Activated CD4-positive, alpha-beta T cell treated with anti-CD3 and anti-CD28 coated beads for 1 hour (primary cell): ENCODE data around the gene PACSIN1.
"Not testable (repeated sequence)": the region's sequence is repeated elsewhere in the genome, so short reads cannot be mapped to it uniquely, and the experiment has no call there.

Source experiments
- DNase-seq: peaks from one replicate; pipeline ENCODE4 v3.0.0-alpha.2; 2020

PACSIN1 gene

DNA sequence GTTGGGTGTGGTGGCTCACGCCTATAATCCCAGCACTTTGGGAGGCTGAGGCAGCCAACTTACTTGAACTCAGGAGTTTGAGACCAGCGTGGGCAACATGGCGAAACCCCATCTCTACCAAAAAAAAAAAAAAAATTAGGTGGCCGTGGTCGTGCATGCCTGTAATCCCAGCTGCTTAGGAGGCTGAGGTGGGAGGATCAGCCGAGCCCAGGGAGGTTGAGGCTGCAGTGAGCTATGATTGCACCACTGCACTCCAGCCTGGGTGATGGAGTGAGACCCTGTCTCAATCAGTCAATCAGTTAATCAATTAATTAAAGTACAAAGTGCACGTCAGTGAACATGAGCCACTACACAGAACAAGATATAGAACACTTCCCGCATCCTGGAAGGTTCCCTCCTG, 21.0 kb downstream of the PACSIN1 start:
- not testable (repeated sequence) for DNase-seq

DNA sequence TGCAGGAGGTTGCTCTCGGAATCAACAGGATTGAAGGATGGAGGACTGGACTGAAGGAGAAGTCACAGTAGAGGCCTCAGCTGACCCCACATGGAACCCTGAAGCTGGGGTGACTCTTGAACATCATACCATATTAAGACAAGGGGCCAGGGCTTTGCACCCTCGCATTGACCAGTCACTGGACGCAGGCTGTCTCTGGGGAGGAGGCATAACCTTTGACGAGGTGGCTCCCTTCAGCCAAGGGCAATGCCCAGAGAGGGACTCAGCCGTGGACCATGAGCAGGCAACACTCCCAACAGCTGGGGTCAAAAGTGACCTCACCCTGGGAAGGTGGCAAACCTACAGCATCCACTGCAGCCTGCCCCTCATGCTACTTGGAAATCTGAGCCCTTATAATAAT, 21.7 kb downstream of the PACSIN1 start:
- no peak for DNase-seq

DNA sequence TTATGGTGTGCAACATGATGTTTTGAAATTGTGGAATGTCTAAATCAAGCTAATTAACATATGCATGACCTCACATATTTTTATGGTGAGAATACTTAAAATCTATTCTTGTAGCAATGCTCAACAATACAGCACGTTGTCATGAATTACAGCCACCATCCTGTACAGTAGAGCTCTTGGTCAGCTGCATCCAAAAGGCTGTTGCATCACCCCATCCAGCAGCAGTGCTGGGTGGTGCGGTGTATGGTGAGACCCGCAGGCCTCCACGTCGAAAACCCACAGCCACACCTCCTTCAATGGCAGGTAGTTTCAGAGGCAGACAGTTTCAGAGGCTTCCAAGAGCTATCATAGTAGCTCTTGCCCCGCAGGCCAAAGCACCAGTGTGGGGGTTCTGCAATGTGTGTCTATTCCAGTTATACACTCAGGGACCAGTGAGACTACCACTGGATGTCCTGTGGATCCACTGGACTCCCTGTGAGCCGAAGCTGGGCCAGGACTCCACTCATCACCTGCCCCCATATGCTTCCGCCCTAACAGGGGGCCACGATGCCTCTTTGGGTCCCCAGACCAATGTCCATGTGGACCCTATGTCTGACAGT, 23.4 kb downstream of the PACSIN1 start:
- no peak for DNase-seq

DNA sequence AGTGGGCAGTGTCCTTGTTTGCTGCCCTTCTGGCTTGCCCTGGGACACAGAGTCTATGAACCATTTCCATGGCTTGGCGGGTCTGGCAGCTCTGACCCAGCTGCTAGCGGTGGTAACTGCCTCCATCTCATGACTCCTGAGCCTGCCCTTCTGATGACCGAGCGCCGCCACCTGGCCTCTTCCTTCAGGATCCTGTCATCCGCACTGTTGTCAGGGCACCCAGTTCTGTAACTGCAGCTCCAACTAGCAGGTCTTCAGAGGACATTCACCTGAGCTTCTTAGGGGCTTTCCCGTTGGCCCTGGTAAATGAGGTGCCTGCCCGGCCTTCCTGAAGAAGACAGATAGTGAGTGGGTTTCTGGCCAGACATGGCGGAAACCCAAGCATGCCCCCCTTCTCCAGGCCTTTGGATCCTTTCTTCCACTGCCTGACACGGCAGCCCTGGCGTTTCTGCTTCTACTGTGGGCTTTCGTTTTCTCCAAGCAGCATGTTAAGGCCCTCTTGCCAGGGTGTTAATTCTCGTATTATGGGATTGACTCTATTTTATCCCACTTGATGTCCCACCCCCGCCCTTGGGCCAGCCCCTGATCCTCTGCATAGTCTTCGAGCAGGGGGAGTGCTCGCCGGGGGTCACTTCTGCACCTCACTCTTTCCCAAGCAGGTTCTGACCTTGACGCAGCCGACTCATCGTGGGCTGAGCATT, 24.7 kb downstream of the PACSIN1 start:
- no peak for DNase-seq

DNA sequence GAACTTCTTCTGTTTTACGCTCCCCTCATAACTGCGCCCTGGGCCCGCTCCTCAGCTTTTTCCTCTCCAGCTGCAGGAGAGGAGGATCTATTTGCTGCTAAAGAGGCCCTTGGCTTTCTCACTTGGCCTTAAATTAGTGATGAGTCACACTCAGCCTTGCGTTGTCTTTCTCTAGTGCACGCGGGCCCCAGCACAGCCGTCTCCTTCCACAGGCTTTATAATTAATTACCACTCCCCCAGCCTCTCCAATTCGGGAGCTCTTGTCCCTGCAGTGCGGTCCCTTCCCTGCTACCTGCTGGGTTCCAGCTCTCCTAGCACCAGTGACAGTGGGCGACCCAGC, 25.2 kb downstream of the PACSIN1 start:
- DNase-seq: no peak

DNA sequence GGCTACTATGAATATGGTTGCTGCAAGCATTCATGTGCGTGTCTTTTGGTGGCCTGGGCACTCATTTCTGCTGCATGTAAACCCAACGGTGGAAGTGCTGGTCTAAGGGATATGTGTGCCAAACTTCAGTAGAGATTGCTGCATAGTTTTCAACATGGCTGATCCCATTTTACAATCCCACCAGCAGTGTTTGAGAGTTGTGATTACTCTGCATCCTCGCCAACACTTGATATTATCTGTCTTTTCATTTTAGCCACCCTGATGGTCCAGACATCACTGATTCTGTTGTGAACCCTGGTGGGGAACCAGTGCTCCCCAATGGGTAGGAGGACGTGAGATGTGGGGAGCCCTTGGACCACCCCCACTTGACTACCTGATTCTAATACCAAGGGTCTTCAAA, 27.5 kb downstream of the PACSIN1 start:
- no peak for DNase-seq

DNA sequence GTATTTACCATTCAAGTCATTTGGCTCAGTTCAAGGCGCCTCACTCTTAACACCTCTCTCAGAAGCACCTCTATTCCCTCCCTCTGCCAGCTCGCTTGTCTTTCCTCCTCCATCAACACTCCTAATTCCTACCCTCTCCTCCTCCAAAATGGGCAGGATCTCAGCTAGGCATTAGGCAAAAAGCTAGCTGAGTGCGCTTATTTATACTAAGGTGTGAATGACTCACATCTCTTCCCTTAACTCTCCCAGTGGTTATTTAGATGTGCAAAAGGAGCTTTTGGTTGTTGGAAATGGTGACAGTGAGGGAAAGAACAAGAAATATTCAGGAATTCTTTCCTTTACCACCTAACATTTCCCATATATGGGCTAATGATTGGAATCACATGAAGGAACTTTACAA, 29.1 kb downstream of the PACSIN1 start:
- no peak for DNase-seq

DNA sequence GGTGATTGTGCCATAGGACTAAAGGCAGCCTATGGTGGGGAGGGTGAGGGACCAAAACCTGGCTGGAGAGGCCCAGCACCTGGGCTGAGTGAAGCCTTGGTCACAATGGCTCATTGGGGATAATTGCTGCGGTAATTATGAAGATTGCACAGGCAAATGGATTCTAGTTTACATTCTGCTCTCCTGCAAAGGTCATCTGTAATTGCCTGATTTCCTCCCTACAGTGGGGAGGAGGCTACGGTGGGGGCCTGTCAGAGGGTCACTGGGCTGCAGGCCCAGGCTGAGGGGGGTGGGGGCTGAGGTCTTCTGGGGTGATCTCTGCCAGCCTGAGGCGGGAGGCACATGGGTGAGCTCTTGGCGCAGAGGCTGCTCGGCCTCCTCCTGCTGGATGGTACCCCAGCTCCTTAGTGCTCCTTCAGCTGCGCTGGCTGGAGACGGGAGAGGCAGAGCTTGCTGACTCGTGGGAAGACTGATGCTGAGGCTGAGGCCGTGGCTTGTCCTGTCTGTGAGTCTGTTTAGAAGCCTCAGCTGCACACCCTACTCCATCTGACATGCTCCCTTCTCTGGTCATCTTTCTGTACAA, 30.3 kb downstream of the PACSIN1 start:
- no peak for DNase-seq

DNA sequence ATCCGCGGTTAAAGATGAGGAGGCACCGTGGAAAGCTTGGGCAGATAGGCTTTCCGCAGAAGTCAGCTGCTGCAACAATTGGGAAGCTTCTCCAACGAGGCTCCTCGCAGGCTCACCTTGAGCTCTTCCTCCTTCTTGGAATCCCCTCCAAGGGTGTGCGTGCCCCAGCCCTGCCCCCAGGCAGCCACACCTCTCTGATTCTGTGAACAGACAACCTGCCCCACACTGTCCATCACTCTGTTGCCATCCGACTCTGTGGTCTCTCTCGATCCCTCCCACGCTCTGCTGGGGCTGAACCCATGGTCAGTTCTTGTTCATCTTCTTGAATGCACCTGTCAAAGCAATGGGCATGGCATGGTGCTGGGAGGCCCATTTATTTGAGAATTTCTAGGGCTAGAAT, 31.5 kb downstream of the PACSIN1 start:
- DNase-seq: no peak

DNA sequence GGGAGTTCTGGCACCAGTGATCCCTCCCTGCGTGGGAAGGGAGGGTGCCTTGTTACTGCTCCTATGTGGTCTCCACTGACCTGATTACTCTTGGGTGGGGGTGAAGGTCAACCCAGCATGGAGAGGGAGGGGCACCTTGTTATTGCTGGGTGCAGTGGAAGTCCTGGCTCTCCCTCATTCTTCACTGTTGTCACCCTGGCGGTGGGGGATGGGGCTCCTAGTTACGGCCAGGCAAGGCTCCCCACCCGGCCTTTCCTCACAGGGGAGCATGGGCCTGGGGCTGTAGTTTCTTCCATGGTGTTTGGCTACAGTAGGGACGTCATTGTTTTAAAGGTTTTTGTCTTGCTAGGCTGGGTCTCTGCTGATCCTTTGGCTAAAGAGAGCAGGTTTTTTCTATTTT, 40.8 kb downstream of the PACSIN1 start:
- no peak for DNase-seq

DNA sequence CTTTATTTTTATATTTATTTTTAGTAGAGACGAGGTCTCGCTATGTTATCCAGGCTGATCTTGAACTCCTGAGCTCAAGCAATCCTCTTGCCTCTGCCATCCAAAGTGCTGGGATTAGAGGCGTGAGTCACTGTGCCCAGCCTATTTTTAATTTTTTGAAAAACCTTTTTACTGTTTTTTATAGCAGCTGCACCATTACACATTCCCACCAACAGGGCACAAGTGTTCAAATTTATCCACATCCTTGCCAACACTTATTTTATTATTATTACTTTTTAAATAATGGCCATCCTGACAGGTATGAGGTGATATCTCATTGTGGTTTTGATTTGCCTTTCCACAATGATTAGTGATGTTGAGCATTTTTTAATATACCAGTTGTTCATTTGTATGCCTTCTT, 42.5 kb downstream of the PACSIN1 start:
- no peak for DNase-seq

DNA sequence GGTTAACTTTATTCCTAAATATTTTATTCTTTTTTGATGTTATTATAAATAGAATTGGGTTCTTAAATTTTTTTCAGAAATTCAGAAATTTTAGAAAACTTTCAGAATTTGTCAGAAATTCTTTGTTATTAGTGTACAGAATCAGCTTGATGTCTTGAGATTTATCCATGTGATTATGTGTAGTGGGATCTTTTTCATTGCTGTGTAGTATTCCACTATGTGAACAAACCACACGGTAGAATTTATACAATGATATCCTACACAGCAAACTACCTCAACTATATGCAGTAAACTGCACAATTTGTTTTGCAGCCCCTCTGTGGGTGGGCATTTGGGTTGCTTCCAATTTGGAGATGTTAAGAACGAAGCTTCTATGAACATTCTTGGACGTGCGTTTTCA, 43.9 kb downstream of the PACSIN1 start:
- no peak for DNase-seq

DNA sequence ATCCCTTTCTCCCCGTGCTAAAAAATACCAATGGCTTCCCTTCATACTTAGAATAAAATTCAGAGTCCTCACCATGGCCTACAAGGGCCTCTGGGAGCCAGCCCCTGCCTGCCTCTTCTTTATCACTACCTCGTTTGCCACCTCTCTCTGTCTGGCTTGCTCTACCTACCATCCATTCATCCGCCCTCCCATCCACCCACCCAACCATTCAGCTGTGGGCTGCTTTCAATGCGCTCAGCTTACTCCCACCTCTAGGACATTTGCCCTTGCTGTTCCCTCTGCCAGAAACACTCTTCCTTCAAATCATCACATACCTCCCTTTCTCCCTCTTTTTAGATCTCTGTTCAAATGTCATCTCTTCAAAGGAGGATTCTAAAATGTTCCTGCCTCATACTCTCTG, 44.4 kb downstream of the PACSIN1 start:
- DNase-seq: no peak

DNA sequence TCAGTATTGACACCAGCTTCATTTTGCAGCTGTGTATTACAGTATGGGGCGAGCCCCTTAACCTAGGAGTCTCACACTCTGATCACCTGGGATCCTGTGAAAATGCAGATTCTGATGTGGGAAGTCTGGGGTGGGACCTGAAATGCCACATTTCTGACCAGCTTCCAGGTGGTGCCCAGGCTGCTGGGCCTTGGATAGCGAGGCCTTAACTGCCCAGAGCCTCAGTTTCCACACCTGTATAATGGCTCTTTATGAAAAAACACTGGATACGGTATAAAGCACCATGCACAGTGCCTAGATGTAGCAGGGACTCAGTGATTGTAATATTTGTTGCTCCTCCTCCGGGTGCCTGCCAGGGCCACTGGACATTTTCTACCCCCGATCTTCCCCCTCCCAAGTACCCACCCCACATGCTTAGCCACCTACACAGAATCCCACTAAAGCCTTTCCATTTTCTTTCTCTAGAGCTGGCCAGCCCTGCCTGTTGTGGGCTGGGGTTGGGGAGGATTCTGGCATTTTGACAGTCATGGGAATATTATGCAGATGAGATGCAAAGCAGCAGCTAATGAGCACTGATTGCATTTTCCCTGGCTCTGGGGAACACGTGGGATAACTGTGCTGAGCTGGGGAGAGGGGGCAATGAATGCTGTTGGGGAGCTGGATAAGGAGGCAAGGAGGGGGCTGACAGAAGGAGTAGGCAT, 45.5 kb downstream of the PACSIN1 start:
- DNase-seq: no peak

DNA sequence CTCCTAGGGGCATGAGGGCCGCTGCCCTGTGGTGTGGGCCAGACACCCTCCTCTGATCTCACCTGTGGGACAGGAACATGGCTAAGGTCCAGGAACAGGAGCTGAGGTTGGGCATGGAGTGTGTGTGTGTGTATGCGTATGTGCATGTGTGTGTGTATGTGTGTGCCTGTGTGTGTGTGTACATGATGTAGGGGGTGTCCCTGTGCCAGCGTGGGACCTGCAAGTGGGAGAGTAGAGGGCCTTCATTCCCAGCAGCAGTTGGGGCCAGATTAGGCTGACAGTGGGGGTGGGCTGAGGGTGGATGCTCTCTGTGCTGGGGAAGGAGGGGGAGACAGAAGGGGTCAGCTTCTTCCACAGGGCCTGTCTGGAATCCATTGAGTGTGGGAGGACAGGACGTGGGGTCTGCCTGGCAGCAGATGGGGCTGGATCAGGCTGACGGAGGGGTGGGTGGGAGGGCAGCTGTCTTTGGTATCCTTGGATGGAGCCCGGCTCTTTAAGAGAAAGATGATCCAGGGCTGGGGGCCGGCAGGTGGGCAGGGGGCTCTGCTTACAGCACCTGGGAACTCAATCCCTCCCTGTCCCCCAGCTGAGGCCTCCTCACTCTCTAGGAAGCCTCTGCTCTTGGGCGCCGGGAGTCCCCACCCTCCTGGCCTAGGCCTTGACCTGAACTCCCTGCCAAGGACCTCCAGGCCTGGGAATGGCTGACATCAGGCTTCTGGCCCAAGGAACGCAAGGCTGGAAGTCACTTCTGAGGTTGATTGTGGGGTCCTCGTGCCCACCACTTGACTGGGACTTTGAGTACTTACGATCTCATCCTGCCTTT, 46.2 kb downstream of the PACSIN1 start:
- DNase-seq: no peak

DNA sequence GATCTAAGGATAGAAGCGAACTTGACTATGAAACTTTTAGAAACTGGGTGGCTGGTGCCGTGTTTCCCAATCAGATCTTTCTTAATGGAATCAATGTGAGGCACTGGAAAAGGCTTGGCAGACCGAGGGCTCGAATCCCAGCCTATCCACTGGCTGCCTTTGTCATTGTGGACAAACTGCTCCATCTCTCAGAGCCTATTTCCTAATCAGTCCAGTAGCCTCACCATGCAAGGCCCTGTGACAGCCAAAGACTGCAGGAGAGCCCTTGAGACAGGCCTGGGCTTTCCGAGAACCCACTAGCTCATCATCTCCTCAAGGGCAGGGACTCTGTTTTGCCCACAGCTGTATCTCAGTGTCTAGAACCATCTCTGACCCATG, 46.9 kb downstream of the PACSIN1 start:
- no peak for DNase-seq

DNA sequence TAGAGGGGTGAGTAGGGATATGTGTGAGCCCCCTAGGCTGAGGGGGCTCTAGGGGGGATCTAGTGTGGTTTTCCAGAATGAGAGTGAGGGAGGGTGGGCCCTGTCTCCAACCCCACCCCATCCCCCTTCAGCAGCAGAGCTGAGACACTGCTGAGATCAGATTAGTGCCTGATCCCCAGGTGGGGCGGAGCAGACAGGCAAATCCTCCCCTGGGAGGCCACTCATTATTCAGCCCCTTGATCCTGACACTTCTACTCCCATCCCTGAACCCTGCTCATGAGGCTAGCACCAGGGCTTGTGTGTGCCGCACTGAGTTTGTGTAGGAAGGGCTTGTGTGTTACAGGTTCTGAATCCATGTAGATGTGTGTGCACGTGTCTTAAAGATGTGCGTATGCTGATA, 47.8 kb downstream of the PACSIN1 start:
- no peak for DNase-seq

DNA sequence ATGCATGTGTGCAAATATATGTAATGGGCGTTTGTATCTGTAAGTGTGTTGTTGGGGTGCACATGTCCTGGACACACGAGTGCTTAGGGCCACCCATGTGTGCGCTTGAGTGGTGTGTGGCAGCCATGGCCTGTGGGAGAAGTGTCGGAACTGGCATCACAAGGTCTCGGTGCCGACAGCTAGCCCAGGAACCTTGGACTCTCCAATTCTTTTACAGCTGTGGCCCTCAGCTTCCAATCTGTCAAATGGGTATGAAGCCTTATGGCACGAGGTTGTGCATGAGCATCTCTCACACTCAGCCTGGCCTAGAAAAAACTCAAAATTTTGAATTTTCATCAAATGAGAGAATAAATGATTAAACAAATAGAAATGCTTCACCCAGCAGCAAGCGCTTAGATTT, 48.2 kb downstream of the PACSIN1 start:
- no peak for DNase-seq

DNA sequence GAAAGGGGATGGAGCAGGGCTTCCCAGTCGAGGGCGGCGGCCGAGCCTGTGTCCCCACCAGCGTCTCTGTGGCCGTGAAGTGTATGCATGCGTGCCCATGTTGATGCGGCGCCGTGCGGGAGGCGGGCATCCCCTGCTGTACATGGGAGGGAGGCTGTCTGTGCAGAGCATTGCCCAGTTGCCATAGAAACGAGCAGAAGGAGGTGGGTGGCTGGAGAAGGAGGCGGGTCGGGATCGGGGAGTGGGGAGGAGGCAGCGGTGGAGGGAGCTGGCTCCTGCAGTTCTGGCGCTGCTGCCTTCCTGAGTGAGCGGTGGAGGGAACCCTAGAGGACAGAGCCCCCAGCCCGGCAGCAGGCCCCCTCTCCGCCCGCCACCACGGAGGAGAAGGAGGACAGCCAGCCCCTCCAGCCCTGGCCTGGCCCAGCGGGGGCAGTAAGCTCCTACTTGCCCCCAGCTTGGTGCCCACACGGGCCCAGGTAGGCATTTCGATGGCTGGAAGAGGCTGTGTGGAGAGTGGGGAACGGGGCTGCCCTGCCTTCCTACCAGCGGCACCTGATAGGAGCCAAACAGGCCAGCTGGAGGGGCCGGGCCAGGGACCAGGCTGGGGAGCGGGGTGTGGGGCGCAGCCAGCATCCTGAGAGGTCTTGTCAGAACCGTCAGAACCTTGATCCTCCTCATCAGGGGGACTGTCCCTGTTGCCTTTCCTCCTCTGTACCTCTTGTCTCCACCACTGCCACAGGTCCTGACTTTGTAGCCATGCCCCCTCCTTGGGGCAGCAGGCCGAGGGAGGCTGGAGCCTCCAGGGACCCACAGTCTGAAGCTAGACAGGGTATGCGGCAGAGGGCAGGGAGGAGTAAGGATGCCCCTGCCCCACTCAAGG, 49.0 kb downstream of the PACSIN1 start:
- no peak for DNase-seq

DNA sequence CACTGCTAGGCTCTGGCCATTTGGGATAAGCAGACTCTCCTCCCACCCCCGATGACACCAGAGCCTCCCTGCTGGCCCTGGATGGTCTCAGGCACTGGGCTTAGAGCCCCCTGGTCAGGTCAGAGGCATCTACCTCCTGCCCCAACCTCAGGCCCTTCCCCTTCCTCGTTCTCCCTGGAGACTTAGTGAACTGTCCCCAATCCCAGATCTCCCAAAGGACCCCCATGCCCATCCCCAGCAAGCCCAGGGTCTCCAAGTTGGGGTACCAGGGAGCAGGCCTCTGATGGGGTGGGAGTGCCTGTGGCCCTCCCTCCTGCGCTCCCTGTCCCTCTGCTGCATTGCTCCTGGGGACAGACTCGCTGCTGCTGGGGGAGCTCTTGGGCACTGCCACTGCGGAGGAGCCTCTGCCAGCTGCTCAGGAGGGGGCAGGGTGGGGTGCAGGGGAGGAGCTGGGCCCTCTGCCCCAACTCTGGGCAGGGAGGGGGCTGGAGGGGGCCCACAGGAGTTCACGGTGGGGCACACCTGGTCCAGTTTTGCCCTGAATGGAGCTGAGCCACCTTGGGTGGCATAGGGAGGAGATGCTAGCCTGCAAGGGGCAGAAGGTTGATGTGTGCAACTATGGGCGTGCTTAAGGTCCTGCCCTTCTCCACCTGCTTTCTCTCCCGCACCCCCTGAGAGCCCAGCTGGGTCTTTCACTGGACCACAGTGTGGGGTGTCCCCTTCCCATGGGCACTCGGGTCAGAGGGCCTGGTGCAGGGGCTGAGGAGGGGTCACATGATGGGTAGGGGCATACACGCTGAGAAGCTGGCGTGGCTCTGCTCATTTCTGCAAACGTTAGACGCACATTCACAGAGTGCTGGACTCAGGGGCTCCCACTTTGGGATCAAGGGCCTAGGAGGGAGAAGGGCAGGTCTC, 49.9 kb downstream of the PACSIN1 start:
- DNase-seq: no peak
